MM.1S (cell line): ENCODE results near the gene TDRD7.

ENCODE experiments used
- CTCF ChIP-seq: fragments of 300-600 bp; sonication (generic); IDR thresholded peaks from 2 replicates; pipeline ENCODE4 v1.5.1; 2016; ENCODE audit warnings: antibody characterized with exemption, low read length, mixed read lengths
- EZH2 ChIP-seq: fragments of 300-600 bp; sonication (generic); optimal IDR thresholded peaks from 2 replicates; pipeline ENCODE3; 2017; ENCODE audit warnings: low read depth, mild to moderate bottlenecking, antibody characterized with exemption, low read length, mixed read lengths

DNA sequence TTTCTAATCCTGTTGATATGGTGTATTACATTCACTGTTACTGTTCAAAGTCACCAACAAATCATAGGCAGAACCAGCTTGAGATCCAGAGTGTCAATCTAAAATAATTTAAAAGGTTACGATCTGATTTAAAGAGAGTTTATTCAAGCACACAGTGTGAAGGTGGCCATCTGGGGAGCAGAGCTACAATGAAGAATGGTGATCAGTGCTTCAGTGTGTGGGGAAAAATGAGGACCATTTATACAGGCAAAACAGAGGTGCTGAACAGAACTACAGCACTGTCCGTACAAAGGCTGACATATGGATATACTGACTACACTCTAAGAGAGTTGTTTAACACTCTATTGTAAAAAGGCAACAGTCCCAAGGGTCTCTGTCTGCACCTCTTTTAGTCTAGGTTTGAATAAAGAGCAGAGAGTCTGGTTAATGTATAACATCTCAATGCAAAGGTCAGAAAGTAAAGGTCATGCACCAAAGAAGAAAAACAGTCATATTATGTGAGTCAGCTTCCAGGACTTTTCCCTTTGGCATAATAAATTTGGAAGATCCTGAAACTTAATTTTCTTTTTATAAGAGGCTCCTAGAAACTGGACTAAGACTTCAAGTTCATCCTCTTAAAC lies 29.7 kb upstream of the TDRD7 start:
- no peak for TF ChIP-seq EZH2
- no peak for TF ChIP-seq CTCF
